ENCODE results near the gene C10orf67. TPM values are rescaled to one million over a fixed set of nuclear protein-coding genes. Genes with fewer than 3 reads are reported as not detected.
"Not testable (repeated sequence)": the region's sequence is repeated elsewhere in the genome, so short reads cannot be mapped to it uniquely, and the experiment has no call there.

Gene C10orf67
- total RNA-seq, 1 donor from 2014 or later = not detected

DNA sequence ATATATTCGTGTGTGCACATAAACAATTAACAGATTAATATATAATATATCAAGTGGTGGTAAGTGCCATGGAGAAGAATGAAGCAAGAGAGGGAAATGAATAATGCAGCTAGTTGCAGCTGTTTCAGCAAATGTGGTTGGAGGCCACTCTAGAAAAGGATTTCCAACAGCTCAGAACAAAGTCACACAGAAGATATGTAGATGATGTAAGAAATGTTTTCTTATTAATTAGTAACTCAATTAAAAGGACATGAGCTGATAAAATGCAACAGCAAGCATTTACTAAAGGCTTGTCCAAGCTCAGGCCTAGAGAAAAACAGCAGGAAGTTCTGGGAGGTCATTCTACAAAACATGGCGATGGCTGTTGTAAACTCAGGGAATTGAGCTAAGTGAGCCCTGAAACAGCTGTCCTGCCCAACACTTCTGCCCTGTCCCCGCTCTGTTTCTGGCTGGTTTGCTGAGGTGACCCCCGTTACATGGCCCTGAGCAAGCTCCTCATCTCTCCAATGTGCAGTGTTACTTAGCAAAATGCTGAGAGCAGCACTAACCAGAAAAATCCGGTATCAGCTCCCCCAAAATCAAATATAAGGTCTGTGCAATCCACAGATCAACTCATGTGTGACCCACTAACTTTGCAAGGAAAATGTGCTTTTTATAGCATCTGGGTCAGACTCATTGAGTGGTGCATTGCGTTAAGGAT lies 23.4 kb upstream of the C10orf67 start:
- peaks cover 26% of the 10 kb centered on the region for H3K27me3 Mint-ChIP-seq
- TF ChIP-seq, protein P1, sequence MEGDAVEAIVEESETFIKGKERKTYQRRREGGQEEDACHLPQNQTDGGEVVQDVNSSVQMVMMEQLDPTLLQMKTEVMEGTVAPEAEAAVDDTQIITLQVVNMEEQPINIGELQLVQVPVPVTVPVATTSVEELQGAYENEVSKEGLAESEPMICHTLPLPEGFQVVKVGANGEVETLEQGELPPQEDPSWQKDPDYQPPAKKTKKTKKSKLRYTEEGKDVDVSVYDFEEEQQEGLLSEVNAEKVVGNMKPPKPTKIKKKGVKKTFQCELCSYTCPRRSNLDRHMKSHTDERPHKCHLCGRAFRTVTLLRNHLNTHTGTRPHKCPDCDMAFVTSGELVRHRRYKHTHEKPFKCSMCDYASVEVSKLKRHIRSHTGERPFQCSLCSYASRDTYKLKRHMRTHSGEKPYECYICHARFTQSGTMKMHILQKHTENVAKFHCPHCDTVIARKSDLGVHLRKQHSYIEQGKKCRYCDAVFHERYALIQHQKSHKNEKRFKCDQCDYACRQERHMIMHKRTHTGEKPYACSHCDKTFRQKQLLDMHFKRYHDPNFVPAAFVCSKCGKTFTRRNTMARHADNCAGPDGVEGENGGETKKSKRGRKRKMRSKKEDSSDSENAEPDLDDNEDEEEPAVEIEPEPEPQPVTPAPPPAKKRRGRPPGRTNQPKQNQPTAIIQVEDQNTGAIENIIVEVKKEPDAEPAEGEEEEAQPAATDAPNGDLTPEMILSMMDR (IDR thresholded peaks at IDR 0.05) = no peak
- ATAC-seq (ENCODE audit: low read depth) (no peak), DNase-seq (no peak)
- no peak overlapping the region for H3K27ac Mint-ChIP-seq
- intact Hi-C loops (cut with micrococcal nuclease) = no loop called here
- peak overlapping the region; percentile 60 for H3K4me3 Mint-ChIP-seq
- H3K9me3 Mint-ChIP-seq = no peaks in the 10 kb centered on the region
- H3K36me3 Mint-ChIP-seq (ENCODE audit: low read depth) = no peaks in the 10 kb centered on the region
- ChIA-PET POLR2A (interaction anchor here (0.8 kb wide), 1 partner anchor 71 kb away, joined by 3 read pairs; the partner anchor contains the start of gene OTUD1), CTCF (no interaction called here)
- peaks cover 41% of the 10 kb centered on the region for H3K4me1 Mint-ChIP-seq

DNA sequence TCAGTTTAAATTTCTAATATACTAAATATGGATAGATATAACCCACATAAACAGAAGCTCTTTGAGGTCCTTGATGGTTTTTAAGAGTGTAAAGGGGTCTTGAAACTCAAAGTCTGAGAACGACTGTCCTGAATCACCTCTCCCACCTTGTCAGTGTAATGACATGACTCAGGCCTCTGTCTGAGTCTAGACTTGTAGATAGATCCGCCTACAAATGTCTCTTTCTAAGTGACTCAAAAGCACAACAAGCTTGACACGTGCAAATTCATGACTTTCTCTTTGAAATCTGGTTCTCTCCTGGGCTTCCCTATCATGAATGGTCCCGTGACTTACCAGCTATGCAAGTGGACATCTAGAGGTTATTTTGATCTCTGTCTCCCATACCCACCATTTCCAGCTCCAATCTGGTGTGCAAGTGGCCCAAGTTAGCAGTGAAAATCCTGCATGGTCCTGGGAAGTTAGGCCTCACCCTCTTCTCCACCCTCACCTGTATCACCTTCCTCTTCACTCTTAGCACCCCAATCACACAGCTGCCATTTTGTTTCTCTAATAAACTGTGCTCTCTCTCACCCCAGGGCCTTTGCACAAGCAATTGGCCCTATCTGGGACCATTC lies 20.9 kb upstream of the C10orf67 start:
- H3K36me3 Mint-ChIP-seq (ENCODE audit: low read depth); POLR2A ChIA-PET; H3K9me3 Mint-ChIP-seq; intact Hi-C loops (cut with micrococcal nuclease); ATAC-seq (ENCODE audit: low read depth); H3K27ac Mint-ChIP-seq; DNase-seq; CTCF ChIA-PET; H3K4me3 Mint-ChIP-seq: not testable (repeated sequence)
- peaks cover 36% of the 10 kb centered on the region for H3K27me3 Mint-ChIP-seq
- peaks cover 54% of the 10 kb centered on the region for H3K4me1 Mint-ChIP-seq

- H3K36me3 Mint-ChIP-seq (ENCODE audit: low read depth) = no peaks in the 10 kb centered on the region
- H3K27ac Mint-ChIP-seq = no peak overlapping the region
- TF ChIP-seq, protein P1 (IDR thresholded peaks at IDR 0.05) = no peak
- ChIA-PET POLR2A (no interaction called here), CTCF (no interaction called here)
- peaks cover 46% of the 10 kb centered on the region for H3K4me1 Mint-ChIP-seq
- intact Hi-C loops (cut with micrococcal nuclease) = loop anchor here (5.0 kb wide), 1 partner anchor 78 kb away; no protein-coding TSS in a partner anchor
- H3K9me3 Mint-ChIP-seq = no peaks in the 10 kb centered on the region
- no peak for DNase-seq
- ATAC-seq (ENCODE audit: low read depth) = no peak
- H3K27me3 Mint-ChIP-seq = peaks cover 33% of the 10 kb centered on the region
- peak overlapping the region; percentile 33 for H3K4me3 Mint-ChIP-seq
Measured at GRCh38 chr10:23364378-23364777, 19.8 kb upstream of the C10orf67 start.

DNA sequence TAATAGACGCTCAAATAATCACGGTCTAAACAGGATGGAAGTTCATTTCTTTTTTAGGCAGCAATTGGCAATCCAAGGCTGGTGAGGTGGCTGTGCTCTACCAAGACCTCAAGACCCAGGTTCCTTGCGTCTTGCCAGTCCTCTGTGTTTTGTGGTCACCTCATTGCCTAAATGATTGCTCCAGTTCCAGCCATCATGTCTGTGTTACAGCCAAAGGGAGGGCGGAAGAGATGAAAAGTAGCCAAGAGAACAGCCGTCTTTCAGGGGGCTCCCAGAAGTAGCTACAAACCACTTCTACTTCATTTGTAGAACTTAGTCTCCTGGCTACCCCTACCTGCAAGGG lies 19.2 kb upstream of the C10orf67 start:
- ATAC-seq (ENCODE audit: low read depth) (no peak), DNase-seq (no peak)
- no peaks in the 10 kb centered on the region for H3K36me3 Mint-ChIP-seq (ENCODE audit: low read depth)
- intact Hi-C loops (cut with micrococcal nuclease) = loop anchor here (2.0 to 5.0 kb wide), 2 partner anchors 19 to 79 kb away; partner anchors contain the start of gene C10orf67
- H3K4me3 Mint-ChIP-seq = peak overlapping the region; percentile 4
- no peak overlapping the region for H3K27ac Mint-ChIP-seq
- TF ChIP-seq, protein P1 (IDR thresholded peaks at IDR 0.05) = no peak
- CTCF ChIA-PET = interaction anchor here (2.6 kb wide), 1 partner anchor 49 kb away, joined by 5 read pairs; no protein-coding TSS in a partner anchor
- H3K4me1 Mint-ChIP-seq = peaks cover 39% of the 10 kb centered on the region
- POLR2A ChIA-PET = no interaction called here
- peaks cover 31% of the 10 kb centered on the region for H3K27me3 Mint-ChIP-seq
- H3K9me3 Mint-ChIP-seq = no peaks in the 10 kb centered on the region

- no peaks in the 10 kb centered on the region for H3K9me3 Mint-ChIP-seq
- peak overlapping the region; percentile 4 for H3K4me3 Mint-ChIP-seq
- ATAC-seq (ENCODE audit: low read depth) = no peak
- no peak overlapping the region for H3K27ac Mint-ChIP-seq
- H3K4me1 Mint-ChIP-seq = peaks cover 33% of the 10 kb centered on the region
- peaks cover 28% of the 10 kb centered on the region for H3K27me3 Mint-ChIP-seq
- H3K36me3 Mint-ChIP-seq (ENCODE audit: low read depth) = no peaks in the 10 kb centered on the region
- CTCF ChIA-PET = interaction anchor here (0.9 to 2.6 kb wide), 2 partner anchors 48 to 162 kb away, joined by 3 to 5 read pairs; no protein-coding TSS in a partner anchor
- POLR2A ChIA-PET = interaction anchor here (0.8 kb wide), 1 partner anchor 75 kb away, joined by 3 read pairs; the partner anchor contains the start of gene OTUD1
- DNase-seq = no peak
- TF ChIP-seq, protein P1 (IDR thresholded peaks at IDR 0.05) = no peak
- intact Hi-C loops (cut with micrococcal nuclease) = loop anchor here (2.0 to 5.0 kb wide), 2 partner anchors 18 to 79 kb away; partner anchors contain the start of gene C10orf67
Measured at GRCh38 chr10:23362879-23363792, 18.5 kb upstream of the C10orf67 start.
